H9 (cell line): ENCODE data around the gene EGFR. TPM values are rescaled to one million over a fixed set of nuclear protein-coding genes. Genes with fewer than 3 reads are reported as not detected.
A peak's percentile ranks its signal among the peaks of the same experiment; 100 is the strongest.

Source experiments
- DNase-seq: peaks from one replicate; pipeline ENCODE4 v3.0.0-alpha.2; 2017
- H2AFZ ChIP-seq: one replicate; pipeline ENCODE4 v1.6.1; 2013; ENCODE audit warnings: mild to moderate bottlenecking, low read length, control low read depth, moderate library complexity
- H2AK5ac ChIP-seq: 2 replicates; pipeline ENCODE4 v1.6.1; 2013; ENCODE audit warnings: low read length, control low read depth, mixed read lengths; ENCODE audit not compliant: insufficient read length
- H2BK120ac ChIP-seq: one replicate; pipeline ENCODE4 v1.6.1; 2013; ENCODE audit warnings: low read depth, mild to moderate bottlenecking, low read length, control low read depth, inconsistent platforms; ENCODE audit not compliant: poor library complexity, severe bottlenecking
- H2BK12ac ChIP-seq: 2 replicates; pipeline ENCODE4 v1.6.1; 2013; ENCODE audit warnings: low read length, control low read depth, mixed read lengths, low read depth; ENCODE audit not compliant: insufficient read length
- H2BK15ac ChIP-seq: 2 replicates; pipeline ENCODE4 v1.6.1; 2013; ENCODE audit warnings: low read depth, low read length, control low read depth
- H2BK20ac ChIP-seq: one replicate; pipeline ENCODE4 v1.6.1; 2013; ENCODE audit warnings: low read depth, mild to moderate bottlenecking, low read length, control low read depth, inconsistent platforms; ENCODE audit not compliant: poor library complexity, severe bottlenecking
- H2BK5ac ChIP-seq: 2 replicates; pipeline ENCODE4 v1.6.1; 2013; ENCODE audit warnings: low read length, control low read depth, mixed read lengths; ENCODE audit not compliant: insufficient read length
- H3K14ac ChIP-seq: 2 replicates; pipeline ENCODE4 v1.6.1; 2013; ENCODE audit warnings: low read length, control low read depth; ENCODE audit not compliant: insufficient read depth
- H3K18ac ChIP-seq: 2 replicates; pipeline ENCODE4 v1.6.1; 2013; ENCODE audit warnings: low read depth, mild to moderate bottlenecking, mixed read lengths, low read length, control low read depth; ENCODE audit not compliant: insufficient read length
- H3K23ac ChIP-seq: 2 replicates; pipeline ENCODE4 v1.6.1; 2013; ENCODE audit warnings: low read length, control low read depth, mixed read lengths, low read depth; ENCODE audit not compliant: insufficient read length
- H3K23me2 ChIP-seq: 2 replicates; pipeline ENCODE4 v1.6.1; 2013; ENCODE audit warnings: low read depth, mild to moderate bottlenecking, mixed read lengths, low read length, control low read depth; ENCODE audit not compliant: insufficient read length, poor library complexity, severe bottlenecking
- H3K27ac ChIP-seq: 2 replicates; pipeline ENCODE4 v1.5.1; 2013; ENCODE audit warnings: low read length, control low read depth, mixed read lengths, low read depth; ENCODE audit not compliant: insufficient read length
- H3K27me3 ChIP-seq: 2 replicates; pipeline ENCODE4 v1.6.1; 2013; ENCODE audit warnings: low read length, control low read depth, inconsistent platforms; ENCODE audit not compliant: insufficient read depth
- H3K4ac ChIP-seq: 2 replicates; pipeline ENCODE4 v1.6.1; 2013; ENCODE audit warnings: low read depth, mild to moderate bottlenecking, control low read depth, inconsistent platforms, low read length, moderate library complexity
- H3K4me1 ChIP-seq: 2 replicates; pipeline ENCODE4 v1.6.1; 2013; ENCODE audit warnings: low read length, control low read depth, inconsistent platforms; ENCODE audit not compliant: insufficient read depth
- H3K4me2 ChIP-seq: 2 replicates; pipeline ENCODE4 v1.6.1; 2013; ENCODE audit warnings: low read length, control low read depth, mixed read lengths; ENCODE audit not compliant: insufficient read length, insufficient read depth
- H3K56ac ChIP-seq: 2 replicates; pipeline ENCODE4 v1.6.1; 2013; ENCODE audit warnings: low read depth, mild to moderate bottlenecking, mixed read lengths, low read length, control low read depth; ENCODE audit not compliant: insufficient read length
- H3K79me1 ChIP-seq: 2 replicates; pipeline ENCODE4 v1.6.1; 2013; ENCODE audit warnings: low read depth, mild to moderate bottlenecking, moderate library complexity, low read length, control low read depth, inconsistent platforms; ENCODE audit not compliant: insufficient read depth, poor library complexity, severe bottlenecking
- H3K79me2 ChIP-seq: 2 replicates; pipeline ENCODE4 v1.6.1; 2013; ENCODE audit warnings: low read length, control low read depth, inconsistent platforms; ENCODE audit not compliant: insufficient read depth
- H3K9ac ChIP-seq: 2 replicates; pipeline ENCODE4 v1.6.1; 2013; ENCODE audit warnings: low read length, control low read depth, mixed read lengths; ENCODE audit not compliant: insufficient read length; ENCODE audit errors: extremely low read depth
- H3K9me3 ChIP-seq: one replicate; pipeline ENCODE4 v1.6.1; 2013; ENCODE audit warnings: low read depth, low read length, inconsistent platforms; ENCODE audit not compliant: control insufficient read depth
- H3T11ph ChIP-seq: one replicate; pipeline ENCODE4 v1.6.1; 2013; ENCODE audit warnings: mild to moderate bottlenecking, low read length, control low read depth, inconsistent platforms
- H4K20me1 ChIP-seq: one replicate; pipeline ENCODE4 v1.6.1; 2013; ENCODE audit not compliant: control insufficient read depth, insufficient read length, insufficient read depth
- H4K5ac ChIP-seq: 2 replicates; pipeline ENCODE4 v1.6.1; 2013; ENCODE audit warnings: low read depth, mild to moderate bottlenecking, mixed read lengths, low read length, control low read depth; ENCODE audit not compliant: insufficient read length
- H4K8ac ChIP-seq: replicated peaks from 2 replicates; pipeline ENCODE4 v1.6.1; 2013; ENCODE audit warnings: low read length, control low read depth, mixed read lengths, low read depth; ENCODE audit not compliant: insufficient read length
- H4K91ac ChIP-seq: 2 replicates; pipeline ENCODE4 v1.6.1; 2013; ENCODE audit warnings: low read depth, mild to moderate bottlenecking, moderate library complexity, mixed read lengths, low read length, control low read depth; ENCODE audit not compliant: insufficient read length
- H3K27ac Mint-ChIP-seq, 3 experiments: 2 replicates in 2 of 3; 3 replicates in 1 of 3; pipeline ENCODE4 v1.8.0; 2020 to 2021; ENCODE audit warnings: mixed read lengths in 3 of 3, mild to moderate bottlenecking in 1 of 3, moderate library complexity in 1 of 3
- H3K27me3 Mint-ChIP-seq: 2 replicates; pipeline ENCODE4 v1.8.0; 2021; ENCODE audit warnings: low read depth, mild to moderate bottlenecking, moderate library complexity, mixed read lengths
- H3K36me3 Mint-ChIP-seq, 3 experiments: 2 replicates in 2 of 3; 3 replicates in 1 of 3; pipeline ENCODE4 v1.8.0; 2020 to 2021; ENCODE audit warnings: low read depth in 3 of 3, mixed read lengths in 3 of 3; ENCODE audit not compliant: insufficient read depth in 1 of 3
- H3K4me1 Mint-ChIP-seq, 2 experiments: 2 replicates each; pipeline ENCODE4 v1.8.0; 2020; ENCODE audit warnings: mixed read lengths in 2 of 2
- H3K4me3 Mint-ChIP-seq, 2 experiments: 2 replicates in 1 of 2; 3 replicates in 1 of 2; pipeline ENCODE4 v1.8.0; 2020 to 2021; ENCODE audit warnings: mild to moderate bottlenecking in 2 of 2, mixed read lengths in 2 of 2, moderate library complexity in 1 of 2
- H3K9me3 Mint-ChIP-seq, 2 experiments: 2 replicates in 1 of 2; 3 replicates in 1 of 2; pipeline ENCODE4 v1.8.0; 2020; ENCODE audit warnings: mild to moderate bottlenecking in 2 of 2, mixed read lengths in 2 of 2, moderate library complexity in 1 of 2
- WGBS: extraction: QIAGEN DNeasy Blood & Tissue Kit; methylation state at CpG from one replicate; pipeline ENCODE4 v1.1.7; 2013; ENCODE audit warnings: missing lambda C conversion rate, low lambda C conversion rate, mixed read lengths; ENCODE audit not compliant: insufficient read length; ENCODE audit errors: extremely low coverage; 5-methylcytosine and 5-hydroxymethylcytosine counted together
- total RNA-seq: library from RNA; stranded (reverse); gene quantifications from 2 replicates; pipeline ENCODE4 v1.2.1, GENCODE V29; 2021
- TF ChIP-seq, protein P1 (sequence below): fragments of 200-600 bp; sonication (generic); conservative IDR thresholded peaks from 3 replicates; pipeline ENCODE4 v1.8.0; 2021; ENCODE audit warnings: antibody characterized with exemption, mild to moderate bottlenecking

The EGFR gene
- total RNA-seq, 1 experiment from 2014 or later = 3.3 TPM

DNA sequence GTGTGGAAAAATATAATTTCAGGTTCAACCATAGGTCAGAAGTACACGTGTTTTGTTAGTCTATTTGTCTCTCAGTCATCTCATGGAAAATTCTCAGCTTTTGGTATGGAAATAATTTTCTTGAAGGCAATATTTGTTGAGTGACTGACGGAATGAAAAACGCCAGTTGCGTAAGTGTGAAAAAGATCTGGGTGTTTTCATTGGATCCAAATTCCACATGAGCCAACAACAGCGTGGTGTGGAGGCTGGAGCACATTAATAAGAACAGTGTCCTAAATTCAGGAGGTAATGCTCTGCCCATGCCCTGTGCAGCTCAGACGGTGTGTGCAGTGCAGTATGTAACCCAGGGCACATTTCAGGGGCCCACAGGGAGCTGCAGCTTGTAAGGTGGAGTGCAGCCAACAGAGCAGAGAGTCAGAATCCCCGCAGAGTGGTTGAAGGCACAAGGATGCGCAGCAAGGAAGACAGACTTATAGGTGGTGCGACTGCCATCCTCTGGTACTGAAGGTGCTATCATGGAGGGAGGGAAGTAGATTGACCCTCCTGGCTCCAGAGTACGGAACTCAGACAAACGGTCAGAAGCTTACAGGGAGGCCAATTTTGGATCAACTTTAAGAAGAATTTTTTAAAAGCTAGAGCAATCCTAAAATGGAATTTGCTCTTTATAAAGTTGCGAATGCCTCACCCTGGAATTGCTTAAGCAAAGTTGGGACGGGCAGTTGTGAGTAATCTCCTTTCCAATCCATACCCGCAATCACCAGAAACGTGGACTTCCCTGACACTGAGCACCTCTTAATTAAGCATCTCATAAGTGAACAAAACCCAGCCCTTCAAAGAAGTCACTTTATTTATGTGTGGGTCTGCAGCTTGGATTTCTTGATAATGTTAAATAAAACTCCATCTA is 38.0 kb downstream of the EGFR start:
- Histone ChIP-seq H3K27me3 (no peaks in the 10 kb centered on the region), H2BK15ac (no peak overlapping the region), H4K5ac (no peak overlapping the region), H2AFZ (no peak overlapping the region), H2BK20ac (no peak overlapping the region), H4K8ac (no peak overlapping the region), H3K4me2 (no peak overlapping the region), H3K9me3 (no peaks in the 10 kb centered on the region), H3K56ac (no peak overlapping the region), H3K79me2 (no peaks in the 10 kb centered on the region), H4K91ac (no peak overlapping the region), H2BK5ac (no peak overlapping the region), H2BK120ac (no peak overlapping the region), H3K27ac (no peak overlapping the region), H2BK12ac (no peak overlapping the region), H2AK5ac (no peak overlapping the region), H3T11ph (no peak overlapping the region), H3K23me2 (no peaks in the 10 kb centered on the region), H3K18ac (no peak overlapping the region), H3K79me1 (no peaks in the 10 kb centered on the region), H3K4me1 (no peaks in the 10 kb centered on the region), H3K4ac (no peak overlapping the region), H3K9ac (no peak overlapping the region), H3K14ac (no peak overlapping the region), H3K23ac (no peak overlapping the region), H4K20me1 (no peaks in the 10 kb centered on the region)
- H3K4me1 Mint-ChIP-seq = peaks cover 6% of the 10 kb centered on the region in 2 experiments; a peak in 3 of 4 replicates
- TF ChIP-seq, protein P1, sequence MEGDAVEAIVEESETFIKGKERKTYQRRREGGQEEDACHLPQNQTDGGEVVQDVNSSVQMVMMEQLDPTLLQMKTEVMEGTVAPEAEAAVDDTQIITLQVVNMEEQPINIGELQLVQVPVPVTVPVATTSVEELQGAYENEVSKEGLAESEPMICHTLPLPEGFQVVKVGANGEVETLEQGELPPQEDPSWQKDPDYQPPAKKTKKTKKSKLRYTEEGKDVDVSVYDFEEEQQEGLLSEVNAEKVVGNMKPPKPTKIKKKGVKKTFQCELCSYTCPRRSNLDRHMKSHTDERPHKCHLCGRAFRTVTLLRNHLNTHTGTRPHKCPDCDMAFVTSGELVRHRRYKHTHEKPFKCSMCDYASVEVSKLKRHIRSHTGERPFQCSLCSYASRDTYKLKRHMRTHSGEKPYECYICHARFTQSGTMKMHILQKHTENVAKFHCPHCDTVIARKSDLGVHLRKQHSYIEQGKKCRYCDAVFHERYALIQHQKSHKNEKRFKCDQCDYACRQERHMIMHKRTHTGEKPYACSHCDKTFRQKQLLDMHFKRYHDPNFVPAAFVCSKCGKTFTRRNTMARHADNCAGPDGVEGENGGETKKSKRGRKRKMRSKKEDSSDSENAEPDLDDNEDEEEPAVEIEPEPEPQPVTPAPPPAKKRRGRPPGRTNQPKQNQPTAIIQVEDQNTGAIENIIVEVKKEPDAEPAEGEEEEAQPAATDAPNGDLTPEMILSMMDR = no peak
- H3K27ac Mint-ChIP-seq = peak overlapping the region in 1 of 3 experiments; percentile 24; a peak in 3 of 7 replicates
- no peak overlapping the region for H3K4me3 Mint-ChIP-seq
- no peak for DNase-seq
- no peaks in the 10 kb centered on the region for H3K9me3 Mint-ChIP-seq
- no peaks in the 10 kb centered on the region for H3K36me3 Mint-ChIP-seq
- H3K27me3 Mint-ChIP-seq = no peaks in the 10 kb centered on the region; the same call in 1 of the 2 replicates
- WGBS = no CpG with 5 or more reads among the region's 15 CpGs
